ENCODE data around the gene KLRC4. TPM values are rescaled to one million over a fixed set of nuclear protein-coding genes. Genes with fewer than 3 reads are reported as not detected.
"Not testable (repeated sequence)": the region's sequence is repeated elsewhere in the genome, so short reads cannot be mapped to it uniquely, and the experiment has no call there.

KLRC4 gene
- total RNA-seq, 1 experiment from 2014 or later: not detected

- Histone ChIP-seq H3K27me3 (replicated peaks; ENCODE audit: control insufficient read depth, insufficient read depth, low read length) (no peaks in the 10 kb centered on the region), H3K4me3 (ENCODE audit: low read depth, low read length) (no peak overlapping the region), H3K36me3 (ENCODE audit: control insufficient read depth, insufficient read depth, low read length) (no peaks in the 10 kb centered on the region; the same call in 1 of the 2 replicates), H3K4me1 (peaks cover 48% of the 10 kb centered on the region), H3K9me3 (peaks cover 18% of the 10 kb centered on the region)
- Mint-ChIP-seq H3K36me3 (ENCODE audit: insufficient read depth, unreplicated experiment) (peaks cover 7% of the 10 kb centered on the region), H3K27me3 (ENCODE audit: insufficient read depth, unreplicated experiment) (no peaks in the 10 kb centered on the region), H3K9me3 (ENCODE audit: unreplicated experiment) (peaks cover 27% of the 10 kb centered on the region), H3K27ac (ENCODE audit: unreplicated experiment) (peak overlapping the region; percentile 30), H3K4me3 (ENCODE audit: unreplicated experiment) (no peak overlapping the region), H3K4me1 (ENCODE audit: low read depth, unreplicated experiment) (peaks cover 40% of the 10 kb centered on the region)
- POLR2A ChIA-PET: no interaction called here
- CTCF ChIA-PET: no interaction called here
- no peak for DNase-seq
- no TSS peak for BruUV-seq (replicated peaks)
- intact Hi-C loops (cut with micrococcal nuclease; ENCODE audit: unreplicated experiment): loop anchor here (10.0 kb wide), 1 partner anchor 135 kb away; no protein-coding TSS in a partner anchor
- TF ChIP-seq CTCF (IDR thresholded peaks at IDR 0.05; ENCODE audit: insufficient read depth in 1 of 2, low read depth in 1 of 2, low read length in 1 of 2, severe bottlenecking in 1 of 2, unreplicated experiment in 1 of 2): no peak
These were observed 39.8 kb downstream of the KLRC4 start for GRCh38 chr12:10369557-10370415.

- Histone ChIP-seq H3K4me1 (peaks cover 57% of the 10 kb centered on the region), H3K9me3 (peaks cover 18% of the 10 kb centered on the region), H3K4me3 (ENCODE audit: low read depth, low read length) (no peak overlapping the region), H3K27me3 (replicated peaks; ENCODE audit: control insufficient read depth, insufficient read depth, low read length) (no peaks in the 10 kb centered on the region), H3K36me3 (ENCODE audit: control insufficient read depth, insufficient read depth, low read length) (no peaks in the 10 kb centered on the region; the same call in 1 of the 2 replicates)
- CTCF ChIA-PET: no interaction called here
- no peaks in the 10 kb centered on the region for H3K27me3 Mint-ChIP-seq (ENCODE audit: insufficient read depth, unreplicated experiment)
- no peak overlapping the region for H3K4me3 Mint-ChIP-seq (ENCODE audit: unreplicated experiment)
- peaks cover 7% of the 10 kb centered on the region for H3K36me3 Mint-ChIP-seq (ENCODE audit: insufficient read depth, unreplicated experiment)
- H3K4me1 Mint-ChIP-seq (ENCODE audit: low read depth, unreplicated experiment): peaks cover 34% of the 10 kb centered on the region
- TF ChIP-seq CTCF (IDR thresholded peaks at IDR 0.05; ENCODE audit: insufficient read depth in 1 of 2, low read depth in 1 of 2, low read length in 1 of 2, severe bottlenecking in 1 of 2, unreplicated experiment in 1 of 2): no peak
- H3K27ac Mint-ChIP-seq (ENCODE audit: unreplicated experiment): no peak overlapping the region
- peaks cover 27% of the 10 kb centered on the region for H3K9me3 Mint-ChIP-seq (ENCODE audit: unreplicated experiment)
- intact Hi-C loops (cut with micrococcal nuclease; ENCODE audit: unreplicated experiment): loop anchor here (10.0 kb wide), 1 partner anchor 134 kb away; no protein-coding TSS in a partner anchor
- no TSS peak for BruUV-seq (replicated peaks)
- DNase-seq: no peak
- POLR2A ChIA-PET: no interaction called here
These were observed 41.1 kb downstream of the KLRC4 start for GRCh38 chr12:10368206-10369171.

- peaks cover 56% of the 10 kb centered on the region for H3K4me1 ChIP-seq
- H3K4me3 Mint-ChIP-seq (ENCODE audit: unreplicated experiment); H3K27me3 Mint-ChIP-seq (ENCODE audit: insufficient read depth, unreplicated experiment); DNase-seq; H3K36me3 ChIP-seq (ENCODE audit: control insufficient read depth, insufficient read depth, low read length); H3K36me3 Mint-ChIP-seq (ENCODE audit: insufficient read depth, unreplicated experiment); CTCF ChIA-PET; H3K4me3 ChIP-seq (ENCODE audit: low read depth, low read length); BruUV-seq (replicated peaks); POLR2A ChIA-PET; H3K27me3 ChIP-seq (replicated peaks; ENCODE audit: control insufficient read depth, insufficient read depth, low read length); H3K27ac Mint-ChIP-seq (ENCODE audit: unreplicated experiment): not testable (repeated sequence)
- intact Hi-C loops (cut with micrococcal nuclease; ENCODE audit: unreplicated experiment): loop anchor here (10.0 kb wide), 1 partner anchor 133 kb away; no protein-coding TSS in a partner anchor
- H3K9me3 ChIP-seq: peaks cover 18% of the 10 kb centered on the region
- H3K4me1 Mint-ChIP-seq (ENCODE audit: low read depth, unreplicated experiment): peaks cover 28% of the 10 kb centered on the region
- peaks cover 27% of the 10 kb centered on the region for H3K9me3 Mint-ChIP-seq (ENCODE audit: unreplicated experiment)
These were observed 41.8 kb downstream of the KLRC4 start for GRCh38 chr12:10367714-10368113.

All from Caco-2 (cell line).